ENCODE data around the gene RASAL2. TPM values are rescaled to one million over a fixed set of nuclear protein-coding genes. Genes with fewer than 3 reads are reported as not detected.

RASAL2 gene
- total RNA-seq, 2 experiments from 2014 or later: not detected

GRCh38 chr1:178407215-178407614 is 313.3 kb downstream of the RASAL2 start:
- Mint-ChIP-seq H3K27me3 (peaks cover 4% of the 10 kb centered on the region), H3K36me3 (ENCODE audit: low read depth) (no peaks in the 10 kb centered on the region), H3K9me3 (no peaks in the 10 kb centered on the region), H3K27ac (no peak overlapping the region), H3K4me3 (no peak overlapping the region), H3K4me1 (ENCODE audit: low read depth) (no peaks in the 10 kb centered on the region)
- intact Hi-C loops (cut with micrococcal nuclease): no loop called here
- DNase-seq (no peak), ATAC-seq (no peak)
- POLR2A ChIA-PET: no interaction called here
- TF ChIP-seq CTCF (IDR thresholded peaks at IDR 0.05): no peak
- CTCF ChIA-PET: no interaction called here

- no peak for TF ChIP-seq CTCF (IDR thresholded peaks at IDR 0.05)
- DNase-seq (no peak), ATAC-seq (no peak)
- H3K27ac Mint-ChIP-seq: no peak overlapping the region
- peaks cover 4% of the 10 kb centered on the region for H3K27me3 Mint-ChIP-seq
- H3K36me3 Mint-ChIP-seq (ENCODE audit: low read depth): no peaks in the 10 kb centered on the region
- no peaks in the 10 kb centered on the region for H3K4me1 Mint-ChIP-seq (ENCODE audit: low read depth)
- intact Hi-C loops (cut with micrococcal nuclease): no loop called here
- no peaks in the 10 kb centered on the region for H3K9me3 Mint-ChIP-seq
- H3K4me3 Mint-ChIP-seq: no peak overlapping the region
- POLR2A ChIA-PET: no interaction called here
- CTCF ChIA-PET: no interaction called here
These were observed 313.8 kb downstream of the RASAL2 start for GRCh38 chr1:178407655-178408054.

GRCh38 chr1:178408871-178409270 is 315.0 kb downstream of the RASAL2 start:
- no peak for ATAC-seq
- no peak overlapping the region for H3K27ac Mint-ChIP-seq
- no peak for TF ChIP-seq CTCF (IDR thresholded peaks at IDR 0.05)
- peaks cover 4% of the 10 kb centered on the region for H3K27me3 Mint-ChIP-seq
- intact Hi-C loops (cut with micrococcal nuclease): no loop called here
- no peak for DNase-seq
- H3K36me3 Mint-ChIP-seq (ENCODE audit: low read depth): no peaks in the 10 kb centered on the region
- ChIA-PET CTCF (interaction anchor here (1.0 kb wide), 1 partner anchor 35 kb away, joined by 3 read pairs; no protein-coding TSS in a partner anchor), POLR2A (no interaction called here)
- H3K9me3 Mint-ChIP-seq: no peaks in the 10 kb centered on the region
- H3K4me3 Mint-ChIP-seq: no peak overlapping the region
- H3K4me1 Mint-ChIP-seq (ENCODE audit: low read depth): no peaks in the 10 kb centered on the region

- no peak for ATAC-seq
- Mint-ChIP-seq H3K36me3 (ENCODE audit: low read depth) (no peaks in the 10 kb centered on the region), H3K9me3 (no peaks in the 10 kb centered on the region), H3K27ac (no peak overlapping the region), H3K4me3 (no peak overlapping the region), H3K27me3 (peaks cover 4% of the 10 kb centered on the region), H3K4me1 (ENCODE audit: low read depth) (no peaks in the 10 kb centered on the region)
- ChIA-PET POLR2A (no interaction called here), CTCF (interaction anchor here (1.0 kb wide), 1 partner anchor 34 kb away, joined by 3 read pairs; no protein-coding TSS in a partner anchor)
- DNase-seq: no peak
- intact Hi-C loops (cut with micrococcal nuclease): no loop called here
- TF ChIP-seq CTCF (IDR thresholded peaks at IDR 0.05): no peak
These were observed 315.6 kb downstream of the RASAL2 start for GRCh38 chr1:178409541-178409940.

GRCh38 chr1:178411756-178412399 is 318.0 kb downstream of the RASAL2 start:
- Mint-ChIP-seq H3K9me3 (peaks cover 2% of the 10 kb centered on the region), H3K36me3 (ENCODE audit: low read depth) (no peaks in the 10 kb centered on the region), H3K27me3 (peaks cover 4% of the 10 kb centered on the region), H3K27ac (no peak overlapping the region), H3K4me3 (no peak overlapping the region), H3K4me1 (ENCODE audit: low read depth) (no peaks in the 10 kb centered on the region)
- ChIA-PET POLR2A (interaction anchor here (0.5 kb wide), 1 partner anchor 48 kb away, joined by 5 read pairs; no protein-coding TSS in a partner anchor), CTCF (no interaction called here)
- intact Hi-C loops (cut with micrococcal nuclease): no loop called here
- ATAC-seq (no peak), DNase-seq (no peak)
- no peak for TF ChIP-seq CTCF (IDR thresholded peaks at IDR 0.05)

All from activated CD8-positive, alpha-beta T cell treated with anti-CD3 and anti-CD28 coated beads for 36 hours (primary cell).